K562 (cell line): Measurements from ENCODE around the gene TRPC1. TPM values are rescaled to one million over a fixed set of nuclear protein-coding genes. Genes with fewer than 3 reads are reported as not detected.

ENCODE experiments used
- ATAC-seq: fragments of 200-7000 bp; cut with Tn5 transposase; 3 replicates; pipeline ENCODE4 v1.9.1; 2020; ENCODE audit warnings: moderate library complexity
- BruUV-seq: library from RNA; stranded (reverse); fragments of 400-500 nt; replicated peaks from 2 replicates; lab custom pipeline; 2021; lab: Mats Ljungman, UMichigan
- CTCF ChIA-PET: fragments of 300-600 bp; formaldehyde crosslinking; extraction: SDS; loops from one replicate; lab custom pipeline; 2021; ENCODE audit warnings: low intra/inter-chr PET ratio; lab: Yijun Ruan, JAX
- POLR2A ChIA-PET: fragments of 300-600, 350-650 bp; sonication (Branson Sonifier 250); formaldehyde crosslinking; extraction: SDS; loops from one replicate; lab custom pipeline; 2021; ENCODE audit warnings: antibody characterized with exemption, inconsistent platforms; lab: Yijun Ruan, JAX
- DNase-seq, 4 experiments: peaks; one replicate each; pipeline versions ENCODE4 v3.0.0 to v3.0.0-alpha.2; 2011 to 2018; ENCODE audit warnings: low spot score in 3 of 4, mixed read lengths in 3 of 4; ENCODE audit errors: extremely low read depth in 1 of 4
- FAIRE-seq: peaks from 2 replicates; lab custom pipeline; 2011; peaks lifted over from hg19 to GRCh38; lab: Jason Lieb, UNC
- H2AFZ ChIP-seq: 2 replicates; pipeline ENCODE4 v1.6.0; 2011; ENCODE audit warnings: low read depth, low read length, control low read depth, inconsistent platforms
- H3K27ac ChIP-seq: fragments of 200-600 bp; 3 replicates; pipeline ENCODE4 v1.8.0; 2011; ENCODE audit warnings: low read depth, mild to moderate bottlenecking, control low read depth, inconsistent platforms, low read length, moderate library complexity, mixed read lengths; ENCODE audit errors: extremely low read depth
- H3K27me3 ChIP-seq, 2 experiments: fragments of 300-600 bp in 1 of 2; 2 replicates in 1 of 2; 3 replicates in 1 of 2; pipeline versions ENCODE4 v1.6.0 to v1.8.0; 2011; ENCODE audit warnings: inconsistent platforms in 2 of 2, low read length in 2 of 2, mild to moderate bottlenecking in 1 of 2, mixed read lengths in 1 of 2, moderate library complexity in 1 of 2; ENCODE audit not compliant: control insufficient read depth in 2 of 2, insufficient read depth in 2 of 2
- H3K36me3 ChIP-seq: fragments of 300-600 bp; 3 replicates; pipeline ENCODE4 v1.8.0; 2011; ENCODE audit warnings: mild to moderate bottlenecking, low read length, inconsistent platforms; ENCODE audit not compliant: control insufficient read depth, insufficient read depth
- H3K4me1 ChIP-seq, 2 experiments: fragments of 200-600 bp in 1 of 2; replicated peaks in 1 of 2; 2 replicates in 1 of 2; 3 replicates in 1 of 2; pipeline versions ENCODE4 v1.5.1 to v1.8.0; 2011; ENCODE audit warnings: inconsistent platforms in 2 of 2, low read length in 2 of 2, mild to moderate bottlenecking in 1 of 2, mixed read lengths in 1 of 2, moderate library complexity in 1 of 2; ENCODE audit not compliant: control insufficient read depth in 2 of 2, insufficient read depth in 2 of 2
- H3K4me2 ChIP-seq: 2 replicates; pipeline ENCODE4 v1.6.1; 2011; ENCODE audit warnings: low read length, control low read depth, inconsistent platforms, mixed read lengths; ENCODE audit not compliant: insufficient read depth
- H3K4me3 ChIP-seq: fragments of 200-600 bp; sonication (generic), shearing (Covaris generic); 2 replicates; pipeline ENCODE4 v1.5.1; 2016; ENCODE audit warnings: control low read depth, inconsistent platforms
- H3K79me2 ChIP-seq: fragments of 200-600 bp; 3 replicates; pipeline ENCODE4 v1.8.0; 2011; ENCODE audit warnings: low read length, inconsistent platforms; ENCODE audit not compliant: control insufficient read depth, insufficient read depth
- H3K9ac ChIP-seq, 2 experiments: 2 replicates each; pipeline versions ENCODE4 v1.6.0 to v1.6.1; 2011; ENCODE audit warnings: low read depth in 2 of 2, low read length in 2 of 2, control low read depth in 1 of 2, inconsistent platforms in 1 of 2, mild to moderate bottlenecking in 1 of 2, mixed read lengths in 1 of 2; ENCODE audit not compliant: insufficient read depth in 1 of 2
- H3K9me1 ChIP-seq: one replicate; pipeline ENCODE4 v1.6.0; 2011; ENCODE audit warnings: inconsistent platforms, mild to moderate bottlenecking, low read length, moderate library complexity; ENCODE audit not compliant: control insufficient read depth, insufficient read depth
- H3K9me3 ChIP-seq: replicated peaks from 2 replicates; pipeline ENCODE4 v1.5.1; 2011; ENCODE audit warnings: low read depth, low read length, inconsistent platforms; ENCODE audit not compliant: control insufficient read depth, insufficient read depth
- H4K20me1 ChIP-seq: replicated peaks from 2 replicates; pipeline ENCODE4 v1.6.1; 2011; ENCODE audit warnings: low read length, inconsistent platforms, mixed read lengths; ENCODE audit not compliant: control insufficient read depth, insufficient read depth
- KDM2B ChIP-seq: fragments of 250-450 bp; sonication (Bioruptor Pico); IDR thresholded peaks from 2 replicates; pipeline ENCODE4 v1.8.0; 2021; ENCODE audit warnings: mild to moderate bottlenecking, moderate library complexity
- KDM5B ChIP-seq: fragments of 200-600 bp; sonication (generic); IDR thresholded peaks from 2 replicates; pipeline ENCODE4 v1.6.1; 2012; ENCODE audit warnings: low read depth, mild to moderate bottlenecking, moderate library complexity, low read length, control low read depth, inconsistent platforms; ENCODE audit not compliant: insufficient replicate concordance
- LARP7 ChIP-seq: fragments of 450-650 bp; IDR thresholded peaks from 2 replicates; pipeline ENCODE4 v1.6.1; 2016
- MAFF ChIP-seq: IDR thresholded peaks from 2 replicates; pipeline ENCODE4 v1.6.1; 2012; ENCODE audit warnings: low read length, improper control_type of control experiment
- MTF1 ChIP-seq: fragments of 250-450 bp; sonication (Bioruptor Pico); IDR thresholded peaks from 2 replicates; pipeline ENCODE4 v1.9.0; 2021; ENCODE audit warnings: moderate library complexity, mild to moderate bottlenecking, inconsistent platforms, borderline replicate concordance
- NFIC ChIP-seq: fragments of 450-650 bp; IDR thresholded peaks from 2 replicates; pipeline ENCODE4 v1.6.1; 2017; ENCODE audit warnings: mild to moderate bottlenecking, inconsistent platforms
- PCBP1 ChIP-seq: fragments of 200-400 bp; formaldehyde crosslinking; IDR thresholded peaks from 2 replicates; pipeline ENCODE4 v1.6.1; 2018; ENCODE audit warnings: mild to moderate bottlenecking, low read depth, low read length; ENCODE audit not compliant: poor library complexity, severe bottlenecking
- RAD21 ChIP-seq, 2 experiments: fragments of 250-450 bp in 1 of 2; fragments of 450-650 bp in 1 of 2; sonication (Bioruptor Pico) in 1 of 2; formaldehyde crosslinking in 1 of 2; IDR thresholded peaks in 1 of 2; conservative IDR thresholded peaks in 1 of 2; 2 replicates each; pipeline versions ENCODE4 v1.4.0 to v1.8.0; 2020 to 2022; ENCODE audit warnings: mild to moderate bottlenecking in 2 of 2, moderate library complexity in 1 of 2
- RBM15 ChIP-seq: fragments of 200-400 bp; formaldehyde crosslinking; IDR thresholded peaks from 2 replicates; pipeline ENCODE4 v1.6.1; 2018; ENCODE audit warnings: mild to moderate bottlenecking, low read length, moderate library complexity; ENCODE audit not compliant: insufficient read depth
- RBM17 ChIP-seq: fragments of 200-400 bp; formaldehyde crosslinking; IDR thresholded peaks from 2 replicates; pipeline ENCODE4 v1.6.1; 2017; ENCODE audit warnings: low read depth, mild to moderate bottlenecking, low read length, borderline replicate concordance
- SIX5 ChIP-seq, 2 experiments: IDR thresholded peaks; 2 replicates each; pipeline ENCODE4 v1.6.1; 2011; ENCODE audit warnings: low read length in 2 of 2, borderline replicate concordance in 1 of 2, low read depth in 1 of 2, mild to moderate bottlenecking in 1 of 2, moderate library complexity in 1 of 2; ENCODE audit not compliant: insufficient read depth in 1 of 2
- ZNF165 ChIP-seq: fragments of 250-450 bp; sonication (Bioruptor Pico); IDR thresholded peaks from 2 replicates; pipeline ENCODE4 v1.4.0; 2020; ENCODE audit warnings: borderline replicate concordance
- in situ Hi-C: fragments of 300-500 bp; cut with MboI; formaldehyde crosslinking; loops from 4 replicates; pipeline ENCODE4 v1.15.0; 2018; ENCODE audit warnings: inconsistent platforms, mixed read lengths
- intact Hi-C: fragments of 100-400 bp; cut with micrococcal nuclease; formaldehyde crosslinking; loops from 2 replicates; pipeline ENCODE4 v1.14.2; 2022
- polyA plus RNA-seq, 8 experiments: library from polyadenylated mRNA; depleted of rRNA in 4 of 8; stranded (reverse) in 5 of 8; unstranded in 3 of 8; fragments of >200 nt; fragmentation: Nextera tagmentation in 2 of 8; fragmentation: Illumina TruSeq in 1 of 8; extraction: Ambion mirVana in 2 of 8; extraction: Trizol in 1 of 8; gene quantifications; 2 replicates each; pipeline versions ENCODE4 v1.2.1 to v1.2.3, GENCODE V29; 2011 to 2014; ENCODE audit warnings: inconsistent platforms in 1 of 8, missing spikeins in 1 of 8
- total RNA-seq, 7 experiments: library from RNA; depleted of rRNA in 6 of 7; stranded (reverse); fragments of >200 nt in 6 of 7; fragmentation: Illumina TruSeq in 2 of 7; extraction: Trizol in 2 of 7; gene quantifications; 2 replicates each; pipeline versions ENCODE4 v1.2.1 to v1.2.3, GENCODE V29; 2011 to 2021; ENCODE audit warnings: low replicate concordance in 1 of 7
- TF ChIP-seq, protein P1 (sequence below): sonication (generic); formaldehyde crosslinking; IDR thresholded peaks from 2 replicates; pipeline ENCODE4 v1.8.0; 2022; ENCODE audit warnings: mild to moderate bottlenecking, missing genetic modification reagents

The TRPC1 gene
- total and polyA plus RNA-seq, 9 of the 15 experiments (the other 6 are each of a cell fraction or from before 2014, with no cell fraction given), result 1.4 to 6.5 (median 3.0) TPM

DNA sequence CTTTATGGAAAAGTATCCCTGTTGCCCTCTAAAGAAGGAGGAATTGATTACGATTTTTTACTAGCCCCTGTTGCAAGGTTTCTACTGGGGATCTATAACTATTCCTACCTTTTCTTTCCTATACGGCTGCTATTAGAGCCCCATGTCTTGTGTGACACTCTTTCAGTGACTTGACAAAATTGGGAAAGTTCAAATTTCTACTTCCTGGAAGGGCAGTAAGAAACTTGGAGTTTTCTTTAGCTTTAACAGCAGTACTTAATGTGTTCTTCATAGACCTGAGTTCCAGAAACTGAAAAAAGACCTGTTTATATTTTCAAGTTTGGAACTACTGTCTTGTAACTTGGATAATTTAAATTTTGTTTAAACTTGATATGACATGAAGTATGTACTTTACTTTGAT lies 54.7 kb downstream of the TRPC1 start (continued):
- TF ChIP-seq MAFF, result peak; percentile 47; the same call in 1 of the 2 replicates

DNA sequence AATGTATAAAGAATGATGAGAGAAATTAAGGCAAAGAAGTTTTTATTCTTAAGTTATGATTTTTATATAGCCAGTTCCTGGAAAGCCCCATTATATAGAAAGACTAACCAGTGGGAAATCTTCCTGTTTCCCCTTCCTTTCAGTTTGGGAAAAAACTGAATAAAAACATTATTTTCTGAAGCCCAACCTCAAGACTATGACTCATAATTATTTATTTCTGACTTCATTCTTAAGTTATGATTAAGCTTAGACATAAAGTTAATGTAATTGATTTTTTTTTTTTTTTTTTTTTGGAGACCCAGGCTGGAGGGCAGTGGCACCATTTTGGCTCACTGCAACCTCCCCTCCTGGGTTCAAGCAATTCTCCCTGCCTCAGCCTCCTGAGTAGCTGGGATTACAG lies 55.8 kb downstream of the TRPC1 start:
- in situ Hi-C loops, result no loop called here
- Histone ChIP-seq H2AFZ (no peak overlapping the region), H3K4me3 (no peak overlapping the region), H3K27ac (no peak overlapping the region), H3K4me2 (no peak overlapping the region), H3K9me1 (no peaks in the 10 kb centered on the region), H3K9me3 (no peaks in the 10 kb centered on the region), H3K79me2 (no peaks in the 10 kb centered on the region), H4K20me1 (no peaks in the 10 kb centered on the region), H3K9ac (no peak overlapping the region), H3K4me1 (peaks cover 0 to 3% of the 10 kb centered on the region in 2 experiments; a peak in 1 of 5 replicates), H3K27me3 (no peaks in the 10 kb centered on the region), H3K36me3 (no peaks in the 10 kb centered on the region)
- TF ChIP-seq PCBP1, result no peak
- no peak for TF ChIP-seq RAD21 (CRISPR knock-in tag; conservative IDR thresholded peaks at IDR 0.05 in 1 of 2, IDR thresholded peaks at IDR 0.05 in 1 of 2)
- TF ChIP-seq LARP7, result no peak
- no peak for TF ChIP-seq KDM2B (CRISPR knock-in tag)
- TF ChIP-seq SIX5 (IDR thresholded peaks at IDR 0.05; ENCODE audit: borderline replicate concordance in 1 of 2, insufficient read depth in 1 of 2, low read depth in 1 of 2, low read length in 2 of 2), result no peak
- no peak for TF ChIP-seq KDM5B
- TF ChIP-seq, protein P1, sequence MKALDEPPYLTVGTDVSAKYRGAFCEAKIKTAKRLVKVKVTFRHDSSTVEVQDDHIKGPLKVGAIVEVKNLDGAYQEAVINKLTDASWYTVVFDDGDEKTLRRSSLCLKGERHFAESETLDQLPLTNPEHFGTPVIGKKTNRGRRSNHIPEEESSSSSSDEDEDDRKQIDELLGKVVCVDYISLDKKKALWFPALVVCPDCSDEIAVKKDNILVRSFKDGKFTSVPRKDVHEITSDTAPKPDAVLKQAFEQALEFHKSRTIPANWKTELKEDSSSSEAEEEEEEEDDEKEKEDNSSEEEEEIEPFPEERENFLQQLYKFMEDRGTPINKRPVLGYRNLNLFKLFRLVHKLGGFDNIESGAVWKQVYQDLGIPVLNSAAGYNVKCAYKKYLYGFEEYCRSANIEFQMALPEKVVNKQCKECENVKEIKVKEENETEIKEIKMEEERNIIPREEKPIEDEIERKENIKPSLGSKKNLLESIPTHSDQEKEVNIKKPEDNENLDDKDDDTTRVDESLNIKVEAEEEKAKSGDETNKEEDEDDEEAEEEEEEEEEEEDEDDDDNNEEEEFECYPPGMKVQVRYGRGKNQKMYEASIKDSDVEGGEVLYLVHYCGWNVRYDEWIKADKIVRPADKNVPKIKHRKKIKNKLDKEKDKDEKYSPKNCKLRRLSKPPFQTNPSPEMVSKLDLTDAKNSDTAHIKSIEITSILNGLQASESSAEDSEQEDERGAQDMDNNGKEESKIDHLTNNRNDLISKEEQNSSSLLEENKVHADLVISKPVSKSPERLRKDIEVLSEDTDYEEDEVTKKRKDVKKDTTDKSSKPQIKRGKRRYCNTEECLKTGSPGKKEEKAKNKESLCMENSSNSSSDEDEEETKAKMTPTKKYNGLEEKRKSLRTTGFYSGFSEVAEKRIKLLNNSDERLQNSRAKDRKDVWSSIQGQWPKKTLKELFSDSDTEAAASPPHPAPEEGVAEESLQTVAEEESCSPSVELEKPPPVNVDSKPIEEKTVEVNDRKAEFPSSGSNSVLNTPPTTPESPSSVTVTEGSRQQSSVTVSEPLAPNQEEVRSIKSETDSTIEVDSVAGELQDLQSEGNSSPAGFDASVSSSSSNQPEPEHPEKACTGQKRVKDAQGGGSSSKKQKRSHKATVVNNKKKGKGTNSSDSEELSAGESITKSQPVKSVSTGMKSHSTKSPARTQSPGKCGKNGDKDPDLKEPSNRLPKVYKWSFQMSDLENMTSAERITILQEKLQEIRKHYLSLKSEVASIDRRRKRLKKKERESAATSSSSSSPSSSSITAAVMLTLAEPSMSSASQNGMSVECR (CRISPR knock-in tag), result no peak
- no peak for TF ChIP-seq RBM15
- no peak for TF ChIP-seq ZNF165
- TF ChIP-seq NFIC, result no peak
- no peak for TF ChIP-seq RBM17
- TF ChIP-seq MTF1 (CRISPR knock-in tag), result no peak
- intact Hi-C loops, result no loop called here
- ATAC-seq (no peak), FAIRE-seq (no peak), DNase-seq (no peak)
- ChIA-PET POLR2A (no interaction called here), CTCF (no interaction called here)
- no TSS peak for BruUV-seq
